HCT116 (cell line): Measurements from ENCODE around the gene C15orf61. TPM values are rescaled to one million over a fixed set of nuclear protein-coding genes. Genes with fewer than 3 reads are reported as not detected.

Source experiments
- ATAC-seq: fragments of 200-7000 bp; cut with Tn5 transposase; 2 replicates; pipeline ENCODE4 v1.9.1; 2020; ENCODE audit warnings: mild to moderate bottlenecking, moderate library complexity
- BruUV-seq: library from RNA; stranded (reverse); fragments of 400-500 nt; replicated peaks from 2 replicates; lab custom pipeline; 2021; lab: Mats Ljungman, UMichigan
- CTCF ChIA-PET: fragments of 300-600 bp; sonication (Branson Sonifier 250); formaldehyde crosslinking; loops from one replicate; lab custom pipeline; 2021; ENCODE audit warnings: antibody characterized with exemption; lab: Charles Lee
- POLR2A ChIA-PET: fragments of 300-600, 350-600 bp; sonication (Branson Sonifier 250); formaldehyde crosslinking; loops from one replicate; lab custom pipeline; 2021; ENCODE audit warnings: antibody characterized with exemption; lab: Charles Lee
- RAD21 ChIA-PET, 2 experiments: fragments of 300-600 bp; sonication (Branson Sonifier 250); formaldehyde crosslinking; loops; one replicate each; lab custom pipeline; 2023; ENCODE audit warnings: low total read pairs in 2 of 2; ENCODE audit not compliant: uncharacterized antibody in 2 of 2, unreplicated experiment in 2 of 2, low non-redundant PET in 1 of 2; lab: Charles Lee
- DNase-seq: peaks from one replicate; pipeline ENCODE4 v3.0.0-alpha.2; 2010; ENCODE audit warnings: low read depth, low spot score
- H2AFZ ChIP-seq: fragments of 200-600 bp; shearing (Covaris generic), sonication (generic); 2 replicates; pipeline ENCODE4 v1.6.1; 2017; ENCODE audit warnings: low read depth, mixed run types, mixed read lengths, antibody characterized with exemption, low read length; ENCODE audit not compliant: poor library complexity, severe bottlenecking
- H3K27ac ChIP-seq: 2 replicates; pipeline ENCODE4 v1.5.1; 2012; ENCODE audit warnings: low read depth, low read length
- H3K27me3 ChIP-seq: fragments of 200-600 bp; sonication (generic); 2 replicates; pipeline ENCODE4 v1.6.1; 2016; ENCODE audit warnings: mixed run types, low read length, mixed read lengths; ENCODE audit not compliant: insufficient read depth
- H3K36me3 ChIP-seq, 2 experiments: fragments of 200-500 bp in 1 of 2; fragments of 200-600 bp in 1 of 2; sonication (Bioruptor generic) in 1 of 2; sonication (generic) in 1 of 2; 2 replicates each; pipeline versions ENCODE4 v1.5.1 to v1.6.1; 2014 to 2016; ENCODE audit warnings: low read length in 2 of 2, inconsistent platforms in 1 of 2, mixed read lengths in 1 of 2, mixed run types in 1 of 2; ENCODE audit not compliant: insufficient read depth in 2 of 2, control insufficient read depth in 1 of 2
- H3K4me1 ChIP-seq, 2 experiments: fragments of 200-600 bp in 1 of 2; sonication (generic) in 1 of 2; 2 replicates each; pipeline versions ENCODE4 v1.5.1 to v1.6.1; 2012 to 2017; ENCODE audit warnings: low read length in 2 of 2, inconsistent platforms in 1 of 2, mild to moderate bottlenecking in 1 of 2, mixed read lengths in 1 of 2, mixed run types in 1 of 2, moderate library complexity in 1 of 2; ENCODE audit not compliant: insufficient read depth in 2 of 2, control insufficient read depth in 1 of 2
- H3K4me2 ChIP-seq: fragments of 200-600 bp; sonication (generic); 2 replicates; pipeline ENCODE4 v1.6.1; 2017; ENCODE audit warnings: mixed run types, low read length, mixed read lengths
- H3K4me3 ChIP-seq, 2 experiments: fragments of 200-600 bp in 1 of 2; sonication (generic) in 1 of 2; replicated peaks in 1 of 2; 2 replicates each; pipeline ENCODE4 v1.5.1; 2011 to 2016; ENCODE audit warnings: low read length in 2 of 2, control low read depth in 1 of 2, low read depth in 1 of 2, mild to moderate bottlenecking in 1 of 2, mixed read lengths in 1 of 2, mixed run types in 1 of 2
- H3K79me2 ChIP-seq: fragments of 200-600 bp; sonication (generic); 2 replicates; pipeline ENCODE4 v1.6.1; 2017; ENCODE audit warnings: mild to moderate bottlenecking, mixed run types, low read length, moderate library complexity, mixed read lengths; ENCODE audit not compliant: insufficient read depth
- H3K9ac ChIP-seq: fragments of 200-600 bp; sonication (generic); 2 replicates; pipeline ENCODE4 v1.6.1; 2016; ENCODE audit warnings: low read length, mixed read lengths
- H3K9me2 ChIP-seq: fragments of 200-600 bp; sonication (generic), shearing (Covaris generic); 2 replicates; pipeline ENCODE4 v1.6.1; 2017; ENCODE audit warnings: mixed run types, mild to moderate bottlenecking, moderate library complexity; ENCODE audit not compliant: insufficient read depth
- H3K9me3 ChIP-seq, 2 experiments: fragments of 200-500 bp in 1 of 2; fragments of 200-600 bp in 1 of 2; sonication (Bioruptor generic) in 1 of 2; sonication (generic) in 1 of 2; 2 replicates each; pipeline ENCODE4 v1.6.1; 2014 to 2017; ENCODE audit warnings: low read length in 2 of 2, mixed read lengths in 2 of 2, inconsistent platforms in 1 of 2, low read depth in 1 of 2, mild to moderate bottlenecking in 1 of 2, mixed run types in 1 of 2, moderate library complexity in 1 of 2; ENCODE audit not compliant: control insufficient read depth in 1 of 2, insufficient read depth in 1 of 2
- H4K20me1 ChIP-seq: fragments of 200-600 bp; sonication (generic), shearing (Covaris generic); 2 replicates; pipeline ENCODE4 v1.6.1; 2017; ENCODE audit warnings: mixed run types, mild to moderate bottlenecking, moderate library complexity; ENCODE audit not compliant: insufficient read depth
- ATF3 ChIP-seq: IDR thresholded peaks from 2 replicates; pipeline ENCODE4 v1.6.1; 2012
- CBX3 ChIP-seq: IDR thresholded peaks from 2 replicates; pipeline ENCODE4 v1.6.1; 2012; ENCODE audit warnings: low read depth
- CEBPB ChIP-seq: IDR thresholded peaks from 2 replicates; pipeline ENCODE4 v1.6.1; 2012; ENCODE audit warnings: low read depth
- CTCF ChIP-seq, 3 experiments: fragments of 200-600 bp in 1 of 3; sonication (generic) in 1 of 3; IDR thresholded peaks in 2 of 3; conservative IDR thresholded peaks in 1 of 3; 2 replicates each; pipeline ENCODE4 v1.5.1; 2012 to 2017; ENCODE audit warnings: low read depth in 2 of 3, low read length in 2 of 3, antibody characterized with exemption in 1 of 3, borderline replicate concordance in 1 of 3, control low read depth in 1 of 3, mild to moderate bottlenecking in 1 of 3, mixed read lengths in 1 of 3, mixed run types in 1 of 3, moderate library complexity in 1 of 3; ENCODE audit not compliant: insufficient read depth in 1 of 3
- EGR1 ChIP-seq: IDR thresholded peaks from 2 replicates; pipeline ENCODE4 v1.6.1; 2012; ENCODE audit warnings: low read depth
- EZH2 ChIP-seq: fragments of 200-600 bp; sonication (generic); IDR thresholded peaks from 2 replicates; pipeline ENCODE4 v1.6.1; 2017; ENCODE audit warnings: antibody characterized with exemption, mixed run types
- EZH2phosphoT487 ChIP-seq: fragments of 200-600 bp; IDR thresholded peaks from 2 replicates; pipeline ENCODE4 v1.6.1; 2018; ENCODE audit warnings: antibody characterized with exemption, borderline replicate concordance
- FOSL1 ChIP-seq: IDR thresholded peaks from 2 replicates; pipeline ENCODE4 v1.6.1; 2012; ENCODE audit warnings: low read depth
- JUND ChIP-seq: IDR thresholded peaks from 2 replicates; pipeline ENCODE4 v1.6.1; 2012
- POLR2AphosphoS5 ChIP-seq: IDR thresholded peaks from 2 replicates; pipeline ENCODE4 v1.6.1; 2011; ENCODE audit warnings: mild to moderate bottlenecking, low read depth, low read length, moderate library complexity
- RAD21 ChIP-seq: IDR thresholded peaks from 2 replicates; pipeline ENCODE4 v1.6.1; 2012; ENCODE audit warnings: low read depth, mild to moderate bottlenecking
- SIN3A ChIP-seq: IDR thresholded peaks from 2 replicates; pipeline ENCODE4 v1.6.1; 2012; ENCODE audit warnings: low read depth
- SRF ChIP-seq: IDR thresholded peaks from 2 replicates; pipeline ENCODE4 v1.6.1; 2012; ENCODE audit warnings: low read depth
- TCF7L2 ChIP-seq: IDR thresholded peaks from 2 replicates; pipeline ENCODE4 v1.7.0; 2011; ENCODE audit warnings: borderline replicate concordance, inconsistent platforms; ENCODE audit not compliant: insufficient read depth, insufficient read length; ENCODE audit errors: extremely low read depth
- ZBTB33 ChIP-seq: IDR thresholded peaks from 2 replicates; pipeline ENCODE4 v1.6.1; 2011; ENCODE audit warnings: mild to moderate bottlenecking, low read length, moderate library complexity; ENCODE audit not compliant: insufficient replicate concordance; ENCODE audit errors: extremely low read depth
- ZNF274 ChIP-seq: fragments of 200-500 bp; sonication (Bioruptor generic); IDR thresholded peaks from 2 replicates; pipeline ENCODE4 v1.6.1; 2014; ENCODE audit warnings: mild to moderate bottlenecking, low read depth, low read length, inconsistent platforms
- intact Hi-C: fragments of 100-400 bp; cut with micrococcal nuclease; formaldehyde crosslinking; loops from 2 replicates; pipeline ENCODE4 v1.10.0; 2022
- total RNA-seq: library from RNA; stranded (reverse); gene quantifications from one replicate; pipeline ENCODE4 v1.2.1, GENCODE V29; 2021; ENCODE audit not compliant: unreplicated experiment

Gene C15orf61
- total RNA-seq, 1 experiment from 2014 or later, result 9.9 TPM

DNA sequence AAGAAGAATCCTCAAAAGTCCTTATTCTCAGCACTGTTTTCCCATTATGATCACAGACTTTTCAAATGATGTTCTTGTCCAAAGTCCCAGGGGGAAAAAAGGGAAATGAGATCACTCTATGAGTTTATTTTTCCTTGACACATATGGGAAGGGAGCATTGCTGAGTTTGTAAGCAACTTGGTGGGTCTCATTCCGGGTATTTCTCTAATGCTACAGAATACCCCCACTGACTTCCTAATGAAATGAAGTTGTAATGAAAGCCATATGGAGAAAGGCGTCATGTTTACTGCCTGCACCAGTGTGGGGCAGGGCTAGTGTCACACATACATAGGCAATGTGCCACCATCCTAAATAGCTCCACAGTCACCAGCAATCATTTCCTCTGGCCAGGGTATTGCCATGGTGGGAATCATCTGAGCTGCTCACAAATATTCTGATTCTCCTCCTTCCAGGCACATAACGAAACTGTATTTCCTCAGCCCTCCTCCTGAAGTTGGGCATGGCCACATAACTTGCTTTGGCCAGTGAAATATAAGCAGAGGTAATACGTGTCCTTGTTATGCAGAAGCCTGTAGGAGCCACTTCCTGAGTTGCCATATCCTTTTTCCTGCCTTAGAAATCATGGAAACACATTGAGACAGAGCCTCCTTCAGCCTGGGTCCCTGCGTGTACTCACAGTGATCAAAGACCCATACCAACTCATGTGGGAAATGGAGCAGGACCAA lies 41.0 kb upstream of the C15orf61 start:
- Histone ChIP-seq H3K4me2 (no peak overlapping the region), H3K27ac (no peak overlapping the region), H3K9me3 (no peaks in the 10 kb centered on the region), H2AFZ (no peak overlapping the region), H3K27me3 (no peaks in the 10 kb centered on the region), H4K20me1 (no peaks in the 10 kb centered on the region), H3K4me1 (no peaks in the 10 kb centered on the region), H3K36me3 (no peaks in the 10 kb centered on the region), H3K4me3 (no peak overlapping the region), H3K9ac (no peak overlapping the region), H3K79me2 (no peaks in the 10 kb centered on the region), H3K9me2 (no peaks in the 10 kb centered on the region)
- no TSS peak for BruUV-seq
- intact Hi-C loops, result no loop called here
- TF ChIP-seq CBX3 (no peak), SRF (no peak), EZH2phosphoT487 (no peak), POLR2AphosphoS5 (no peak), JUND (no peak), RAD21 (no peak), ZNF274 (no peak)
- DNase-seq (no peak), ATAC-seq (no peak)
- CTCF ChIA-PET, result no interaction called here
- RAD21 ChIA-PET, result no interaction called here
- POLR2A ChIA-PET, result no interaction called here

DNA sequence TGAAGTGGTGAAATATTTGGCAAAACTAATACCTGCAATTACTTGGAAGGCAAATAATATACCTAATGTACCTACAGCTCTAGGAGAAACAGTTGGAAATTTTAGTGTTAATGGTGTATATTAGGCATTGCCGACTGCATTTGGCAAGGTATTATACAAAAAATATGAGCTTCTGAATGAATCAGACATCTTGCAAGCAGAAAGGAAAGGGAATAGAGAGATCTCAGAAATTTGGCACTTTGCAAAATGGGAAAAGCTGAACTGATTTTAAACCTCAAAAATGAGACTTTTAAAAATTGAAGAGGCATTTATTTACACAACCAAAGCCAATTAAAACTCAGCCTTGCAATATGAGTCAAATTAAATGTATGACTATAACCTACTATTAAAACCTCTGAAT lies 40.2 kb upstream of the C15orf61 start:
- no peaks in the 10 kb centered on the region for H3K27me3 ChIP-seq
- CTCF ChIA-PET, result no interaction called here
- RAD21 ChIA-PET, result no interaction called here
- H3K4me1 ChIP-seq, result no peaks in the 10 kb centered on the region
- no peaks in the 10 kb centered on the region for H3K36me3 ChIP-seq
- no peak overlapping the region for H3K4me3 ChIP-seq
- no peak for ATAC-seq
- DNase-seq, result no peak
- no peak overlapping the region for H2AFZ ChIP-seq
- H3K9ac ChIP-seq, result no peak overlapping the region
- intact Hi-C loops, result no loop called here
- BruUV-seq, result no TSS peak
- H3K9me3 ChIP-seq, result no peaks in the 10 kb centered on the region
- no peaks in the 10 kb centered on the region for H4K20me1 ChIP-seq
- no peaks in the 10 kb centered on the region for H3K9me2 ChIP-seq
- H3K79me2 ChIP-seq, result no peaks in the 10 kb centered on the region
- POLR2A ChIA-PET, result no interaction called here
- H3K27ac ChIP-seq, result no peak overlapping the region
- H3K4me2 ChIP-seq, result no peak overlapping the region
- no peak for TF ChIP-seq FOSL1
- no peak for TF ChIP-seq CTCF (IDR thresholded peaks at IDR 0.05 in 2 of 3, conservative IDR thresholded peaks at IDR 0.05 in 1 of 3; ENCODE audit: borderline replicate concordance in 1 of 3, insufficient read depth in 1 of 3, low read depth in 2 of 3, low read length in 2 of 3)
- no peak for TF ChIP-seq RAD21
- TF ChIP-seq JUND, result no peak
- TF ChIP-seq ATF3, result no peak
- no peak for TF ChIP-seq SRF
- no peak for TF ChIP-seq EGR1
- no peak for TF ChIP-seq CEBPB
- no peak for TF ChIP-seq CBX3
- TF ChIP-seq ZBTB33, result no peak
- TF ChIP-seq SIN3A, result no peak
- no peak for TF ChIP-seq TCF7L2
- TF ChIP-seq EZH2, result no peak
